Mesenchymal stem cell (in vitro differentiated cells and primary cell): ENCODE measurements around the gene TRHDE.
A peak's percentile ranks its signal among the peaks of the same experiment; 100 is the strongest.
"Not testable (repeated sequence)": the region's sequence is repeated elsewhere in the genome, so short reads cannot be mapped to it uniquely, and the experiment has no call there.

ENCODE experiments used
- DNase-seq: peaks from one replicate; pipeline ENCODE4 v3.0.0-alpha.2; 2013
- H2AFZ ChIP-seq: one replicate; pipeline ENCODE4 v1.6.1; 2013; ENCODE audit warnings: low read depth, mild to moderate bottlenecking, control low read depth, inconsistent platforms, low read length, moderate library complexity
- H2AK5ac ChIP-seq: 2 replicates; pipeline ENCODE4 v1.6.1; 2013; ENCODE audit warnings: low read length, moderate library complexity, mild to moderate bottlenecking, inconsistent platforms; ENCODE audit not compliant: severe bottlenecking
- H2BK120ac ChIP-seq: one replicate; pipeline ENCODE4 v1.6.1; 2013; ENCODE audit warnings: low read depth, mild to moderate bottlenecking, inconsistent platforms, low read length, moderate library complexity
- H2BK12ac ChIP-seq, 2 experiments: one replicate each; pipeline ENCODE4 v1.6.1; 2013; ENCODE audit warnings: inconsistent platforms in 2 of 2, low read length in 2 of 2, mild to moderate bottlenecking in 2 of 2, moderate library complexity in 2 of 2, control low read depth in 1 of 2
- H2BK15ac ChIP-seq: one replicate; pipeline ENCODE4 v1.6.1; 2013; ENCODE audit warnings: mild to moderate bottlenecking, low read depth, inconsistent platforms; ENCODE audit not compliant: poor library complexity, severe bottlenecking
- H2BK5ac ChIP-seq: 2 replicates; pipeline ENCODE4 v1.6.1; 2013; ENCODE audit warnings: low read depth, mild to moderate bottlenecking, low read length, control low read depth, inconsistent platforms; ENCODE audit not compliant: poor library complexity, severe bottlenecking
- H3K14ac ChIP-seq, 2 experiments: one replicate each; pipeline ENCODE4 v1.6.1; 2013; ENCODE audit warnings: inconsistent platforms in 2 of 2, low read length in 2 of 2, control low read depth in 1 of 2, mild to moderate bottlenecking in 1 of 2, moderate library complexity in 1 of 2
- H3K18ac ChIP-seq, 2 experiments: one replicate each; pipeline ENCODE4 v1.6.1; 2013; ENCODE audit warnings: inconsistent platforms in 2 of 2, low read length in 2 of 2, control low read depth in 1 of 2, low read depth in 1 of 2, mild to moderate bottlenecking in 1 of 2
- H3K23ac ChIP-seq, 2 experiments: one replicate each; pipeline ENCODE4 v1.6.1; 2013; ENCODE audit warnings: inconsistent platforms in 2 of 2, low read length in 2 of 2, mild to moderate bottlenecking in 2 of 2, moderate library complexity in 2 of 2, control low read depth in 1 of 2
- H3K27ac ChIP-seq: 2 replicates; pipeline ENCODE4 v1.5.1; 2013; ENCODE audit warnings: mild to moderate bottlenecking, moderate library complexity, low read length, control low read depth, inconsistent platforms; ENCODE audit not compliant: poor library complexity, severe bottlenecking
- H3K27me3 ChIP-seq, 2 experiments: 2 replicates each; pipeline versions ENCODE4 v1.6.1 to v1.7.0; 2013; ENCODE audit warnings: low read length in 2 of 2, mild to moderate bottlenecking in 2 of 2, moderate library complexity in 2 of 2, control low read depth in 1 of 2, inconsistent platforms in 1 of 2; ENCODE audit not compliant: control insufficient read depth in 1 of 2, insufficient read depth in 1 of 2
- H3K36me3 ChIP-seq, 2 experiments: 2 replicates each; pipeline versions ENCODE4 v1.6.1 to v1.7.0; 2013; ENCODE audit warnings: low read length in 2 of 2, control low read depth in 1 of 2, inconsistent platforms in 1 of 2, low read depth in 1 of 2, mild to moderate bottlenecking in 1 of 2; ENCODE audit not compliant: insufficient read depth in 2 of 2, control insufficient read depth in 1 of 2
- H3K4ac ChIP-seq, 2 experiments: one replicate each; pipeline ENCODE4 v1.6.1; 2013; ENCODE audit warnings: inconsistent platforms in 2 of 2, low read length in 2 of 2, mild to moderate bottlenecking in 2 of 2, moderate library complexity in 2 of 2, control low read depth in 1 of 2, low read depth in 1 of 2
- H3K4me1 ChIP-seq: 2 replicates; pipeline ENCODE4 v1.6.1; 2013; ENCODE audit warnings: low read depth, low read length, control low read depth; ENCODE audit not compliant: control insufficient read depth, insufficient read depth
- H3K4me2 ChIP-seq: 2 replicates; pipeline ENCODE4 v1.6.1; 2013; ENCODE audit warnings: low read length, mild to moderate bottlenecking, inconsistent platforms; ENCODE audit not compliant: poor library complexity, severe bottlenecking
- H3K4me3 ChIP-seq, 2 experiments: 2 replicates each; pipeline versions ENCODE4 v1.5.1 to v1.7.0; 2013; ENCODE audit warnings: low read length in 2 of 2, mild to moderate bottlenecking in 2 of 2, control low read depth in 1 of 2, low read depth in 1 of 2; ENCODE audit not compliant: insufficient read depth in 1 of 2
- H3K79me1 ChIP-seq: replicated peaks from 2 replicates; pipeline ENCODE4 v1.6.1; 2013; ENCODE audit warnings: mild to moderate bottlenecking, control low read depth, low read length, inconsistent platforms; ENCODE audit not compliant: poor library complexity, severe bottlenecking
- H3K9ac ChIP-seq: 2 replicates; pipeline ENCODE4 v1.7.0; 2013; ENCODE audit warnings: mild to moderate bottlenecking, low read length, moderate library complexity
- H3K9me3 ChIP-seq: 2 replicates; pipeline ENCODE4 v1.7.0; 2013; ENCODE audit warnings: mild to moderate bottlenecking, low read length; ENCODE audit not compliant: control insufficient read depth
- H4K8ac ChIP-seq: one replicate; pipeline ENCODE4 v1.6.1; 2013; ENCODE audit warnings: inconsistent platforms, mild to moderate bottlenecking, low read length, moderate library complexity
- H4K91ac ChIP-seq: one replicate; pipeline ENCODE4 v1.6.1; 2013; ENCODE audit warnings: mild to moderate bottlenecking, low read length, inconsistent platforms
- WGBS: methylation state at CpG from one replicate; pipeline ENCODE4 v1.1.7; 2013; ENCODE audit warnings: mixed read lengths; 5-methylcytosine and 5-hydroxymethylcytosine counted together

Gene TRHDE

GRCh38 chr12:72660174-72660573, 388.0 kb downstream of the TRHDE start:
- H3K4me2 ChIP-seq = not testable (repeated sequence)
- WGBS = 93% methylated on average over 6 of the region's 7 CpGs

GRCh38 chr12:72673853-72674252, 401.7 kb downstream of the TRHDE start:
- Histone ChIP-seq H3K9me3 (no peaks in the 10 kb centered on the region), H3K27me3 (no peaks in the 10 kb centered on the region), H3K4me2 (no peak overlapping the region), H2AK5ac (no peak overlapping the region), H3K4me1 (no peaks in the 10 kb centered on the region), H3K27ac (no peak overlapping the region), H3K23ac (no peak overlapping the region), H3K14ac (no peak overlapping the region), H3K18ac (no peak overlapping the region), H3K36me3 (no peaks in the 10 kb centered on the region), H2BK15ac (no peak overlapping the region), H4K8ac (no peak overlapping the region), H2BK5ac (no peak overlapping the region), H3K4ac (no peak overlapping the region), H4K91ac (no peak overlapping the region), H2BK120ac (no peak overlapping the region), H3K79me1 (no peaks in the 10 kb centered on the region), H3K4me3 (no peak overlapping the region), H3K9ac (no peak overlapping the region), H2BK12ac (no peak overlapping the region), H2AFZ (no peak overlapping the region)
- no peak for DNase-seq
- 93% methylated on average over 4 of the region's 4 CpGs for WGBS

More at GRCh38 chr12:72660174-72660573, 388.0 kb downstream of the TRHDE start:
- H2BK12ac ChIP-seq, H3K4me3 ChIP-seq, H3K27me3 ChIP-seq, H3K4me1 ChIP-seq, H3K79me1 ChIP-seq, H3K27ac ChIP-seq, H3K36me3 ChIP-seq, H2BK5ac ChIP-seq, H2BK15ac ChIP-seq, H4K91ac ChIP-seq, H3K14ac ChIP-seq, H4K8ac ChIP-seq, H2AFZ ChIP-seq, H3K23ac ChIP-seq, H2AK5ac ChIP-seq, H2BK120ac ChIP-seq, H3K4ac ChIP-seq, H3K9ac ChIP-seq, H3K18ac ChIP-seq, DNase-seq, H3K9me3 ChIP-seq: not testable (repeated sequence)

- no peak overlapping the region for H2BK12ac ChIP-seq
- no peak overlapping the region for H3K14ac ChIP-seq
- H3K4me3 ChIP-seq = no peak overlapping the region
- WGBS = no CpG with 5 or more reads among the region's 1 CpG
- H2BK5ac ChIP-seq = no peak overlapping the region
- no peak overlapping the region for H3K18ac ChIP-seq
- H3K27ac ChIP-seq = no peak overlapping the region
- H2BK120ac ChIP-seq = no peak overlapping the region
- no peaks in the 10 kb centered on the region for H3K79me1 ChIP-seq
- no peak overlapping the region for H4K8ac ChIP-seq
- no peak overlapping the region for H3K4me2 ChIP-seq
- DNase-seq = no peak
- H2AK5ac ChIP-seq = no peak overlapping the region
- no peak overlapping the region for H4K91ac ChIP-seq
- no peaks in the 10 kb centered on the region for H3K9me3 ChIP-seq
- H2BK15ac ChIP-seq = no peak overlapping the region
- no peak overlapping the region for H3K4ac ChIP-seq
- H3K4me1 ChIP-seq = no peaks in the 10 kb centered on the region
- H3K9ac ChIP-seq = no peak overlapping the region
- H3K36me3 ChIP-seq = no peaks in the 10 kb centered on the region
- no peak overlapping the region for H3K23ac ChIP-seq
- H3K27me3 ChIP-seq = no peaks in the 10 kb centered on the region
- H2AFZ ChIP-seq = no peak overlapping the region
Measured at GRCh38 chr12:72676556-72676955, 404.4 kb downstream of the TRHDE start.

GRCh38 chr12:72677139-72677538, 405.0 kb downstream of the TRHDE start:
- H3K4me1 ChIP-seq = no peaks in the 10 kb centered on the region
- no peaks in the 10 kb centered on the region for H3K36me3 ChIP-seq
- H2BK120ac ChIP-seq = no peak overlapping the region
- no peak overlapping the region for H3K14ac ChIP-seq
- no peaks in the 10 kb centered on the region for H3K79me1 ChIP-seq
- no peak overlapping the region for H4K8ac ChIP-seq
- no peak overlapping the region for H2BK5ac ChIP-seq
- H3K23ac ChIP-seq = no peak overlapping the region
- H3K9me3 ChIP-seq = no peaks in the 10 kb centered on the region
- no peak overlapping the region for H2BK12ac ChIP-seq
- H3K18ac ChIP-seq = no peak overlapping the region
- no peak overlapping the region for H2AFZ ChIP-seq
- H3K27me3 ChIP-seq = no peaks in the 10 kb centered on the region
- no peak overlapping the region for H2BK15ac ChIP-seq
- H3K9ac ChIP-seq = no peak overlapping the region
- H3K27ac ChIP-seq = no peak overlapping the region
- H4K91ac ChIP-seq = no peak overlapping the region
- no peak overlapping the region for H3K4me2 ChIP-seq
- no peak overlapping the region for H3K4ac ChIP-seq
- H3K4me3 ChIP-seq = no peak overlapping the region
- peak; percentile 2 for DNase-seq
- H2AK5ac ChIP-seq = no peak overlapping the region
